Glomerular endothelial cell (primary cell): ENCODE results near the gene DDRGK1. TPM values are rescaled to one million over a fixed set of nuclear protein-coding genes. Genes with fewer than 3 reads are reported as not detected.
"Not testable (repeated sequence)": the region's sequence is repeated elsewhere in the genome, so short reads cannot be mapped to it uniquely, and the experiment has no call there.

Experiments used
- DNase-seq: peaks from one replicate; pipeline ENCODE4 v3.0.0-alpha.2; 2011; ENCODE audit warnings: low read depth, low spot score; ENCODE audit errors: extremely low read depth
- total RNA-seq: library from RNA; depleted of rRNA; stranded (reverse); fragments of >200 nt; gene quantifications from 2 replicates; pipeline ENCODE4 v1.2.3, GENCODE V29; 2015

The DDRGK1 gene
- total RNA-seq, 1 donor from 2014 or later = 82.0 TPM

DNA sequence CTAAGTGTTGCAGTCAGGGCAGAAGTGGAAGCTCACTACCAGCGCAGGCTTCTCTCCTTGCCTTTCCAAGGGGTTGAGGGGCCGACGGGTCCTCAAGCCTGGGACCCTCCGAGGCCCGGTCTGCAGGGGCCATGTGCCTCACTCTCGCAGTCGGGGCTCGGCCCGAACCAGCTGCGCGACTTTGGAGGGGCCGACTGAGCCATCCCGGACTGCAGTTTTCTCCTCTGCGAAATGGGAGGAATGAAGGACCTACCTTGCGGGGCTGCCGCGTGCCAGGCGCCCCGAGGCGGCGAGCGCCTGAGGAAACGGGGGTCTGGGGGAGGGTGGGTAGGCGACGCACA is 36.8 kb downstream of the DDRGK1 start:
- DNase-seq = no peak

DNA sequence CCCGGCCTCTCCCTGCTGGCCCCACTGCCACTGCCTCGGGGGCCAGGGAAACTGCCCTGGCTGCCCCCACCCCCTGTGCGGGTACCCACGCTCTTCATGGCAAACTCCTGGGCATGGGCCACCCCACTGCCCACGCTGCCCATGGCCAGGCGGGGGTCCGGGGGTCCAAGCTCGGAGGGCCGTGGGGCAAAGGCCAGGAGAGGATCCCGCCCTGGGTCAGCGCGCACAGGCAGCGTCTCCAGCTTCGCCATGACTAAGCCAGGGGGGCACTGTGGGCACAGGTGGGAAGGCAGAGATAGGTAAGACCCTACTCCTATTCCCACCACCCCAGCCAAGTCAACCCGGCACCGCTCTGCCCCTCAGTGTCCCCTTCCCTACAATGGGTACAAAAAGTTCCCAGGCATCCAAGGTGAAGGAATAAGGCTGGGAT is 37.6 kb downstream of the DDRGK1 start:
- no peak for DNase-seq

DNA sequence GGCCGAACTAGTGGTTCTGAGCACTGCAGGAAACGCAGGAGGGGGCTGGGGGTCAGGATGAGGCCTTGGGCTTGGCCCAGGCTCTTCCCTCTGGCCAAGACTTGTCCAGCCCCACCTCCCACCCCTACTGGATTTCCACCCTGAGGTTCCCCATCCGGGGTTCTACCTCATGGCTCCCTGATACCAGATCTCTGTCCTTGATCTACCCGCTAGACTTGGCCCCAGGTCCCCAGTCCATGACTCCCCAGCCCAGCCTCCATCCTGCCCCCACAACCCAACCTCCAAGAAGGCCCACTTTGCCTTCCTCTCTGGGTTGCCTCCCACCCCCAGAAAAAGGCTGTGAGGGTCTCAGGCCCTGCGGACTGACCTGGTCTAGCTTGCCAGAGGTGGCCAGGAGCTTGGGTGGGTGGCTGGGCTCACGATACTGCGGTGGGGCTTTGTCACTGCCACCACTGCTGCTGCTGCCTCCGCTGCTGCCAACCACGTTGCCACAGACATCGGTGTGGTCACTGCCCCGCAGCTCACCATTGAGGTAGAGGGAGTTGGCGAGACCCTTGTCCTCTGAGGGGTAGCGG is 38.1 kb downstream of the DDRGK1 start:
- no peak for DNase-seq

DNA sequence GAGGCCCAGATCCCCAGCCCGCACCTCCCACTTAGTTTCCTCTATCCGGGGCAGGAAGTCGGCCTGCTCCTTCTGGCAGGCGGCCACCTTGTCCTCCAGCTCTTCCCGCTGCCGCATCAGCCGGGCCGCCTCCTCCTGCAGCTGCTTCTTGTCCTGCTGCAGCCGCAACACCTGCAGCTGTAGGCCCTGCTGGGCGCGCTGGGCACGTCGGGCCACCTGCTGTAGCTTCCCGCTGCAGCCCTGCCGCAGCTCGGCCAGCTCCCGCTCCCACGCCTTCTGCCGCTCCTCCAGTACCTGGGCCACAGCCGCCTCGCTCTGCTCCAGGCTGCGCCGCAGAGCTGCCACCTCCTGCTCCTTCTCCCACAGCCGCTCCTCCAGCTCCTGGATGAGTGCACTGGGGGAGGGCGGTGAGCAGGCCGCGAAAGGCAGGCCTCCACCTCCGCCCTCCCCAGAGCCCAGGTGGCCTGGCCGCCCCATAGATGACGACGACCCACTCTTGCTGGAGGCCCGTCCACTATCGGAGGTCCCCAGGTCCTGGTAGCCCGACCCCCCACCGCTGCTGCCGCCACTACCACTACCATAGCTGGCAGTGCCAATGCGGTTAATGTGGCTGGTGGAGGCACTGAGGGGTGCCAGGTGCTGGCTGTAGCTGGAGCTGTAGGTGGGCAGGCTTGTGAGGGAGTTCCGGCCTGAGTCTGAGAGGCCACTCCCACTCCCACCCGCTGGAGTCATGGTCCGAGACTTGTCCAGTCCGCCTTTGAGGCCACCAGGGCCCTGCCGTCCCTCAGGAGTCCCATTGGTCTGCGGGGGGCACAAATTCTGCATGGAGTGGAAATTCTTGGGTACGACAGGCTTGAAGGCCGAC is 38.8 kb downstream of the DDRGK1 start:
- no peak for DNase-seq

DNA sequence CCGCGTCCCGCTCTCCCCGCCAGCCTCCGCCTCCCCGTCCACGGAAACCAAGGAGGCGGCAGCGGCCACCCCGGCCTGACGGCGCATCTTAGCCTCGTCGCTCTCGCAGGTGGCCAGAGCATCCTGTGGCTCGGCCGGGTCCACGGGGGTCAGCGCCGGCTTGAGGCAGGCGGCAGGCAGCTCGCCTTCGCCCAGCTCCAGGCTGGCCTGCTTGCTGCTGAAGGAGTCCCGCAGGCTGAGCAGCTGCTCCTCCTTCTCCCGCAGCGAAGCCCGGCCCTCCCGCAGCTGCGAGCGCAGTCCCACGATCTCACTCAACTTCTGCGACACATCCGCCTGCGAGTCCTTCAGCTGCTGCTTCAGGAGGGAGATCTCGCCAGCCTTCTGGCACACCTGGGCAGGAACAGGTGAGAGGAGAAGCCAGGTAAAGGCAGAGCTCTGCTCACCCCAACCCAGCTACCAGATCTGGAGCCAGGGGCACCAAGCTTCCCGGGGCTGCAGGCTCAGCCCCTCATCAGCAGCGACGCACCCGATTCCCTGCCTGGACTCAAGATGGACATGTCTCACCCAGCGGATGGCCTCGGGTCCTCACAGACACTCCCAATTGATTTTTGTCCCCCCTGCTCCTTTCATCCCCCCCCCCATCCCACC is 39.6 kb downstream of the DDRGK1 start:
- DNase-seq = no peak

DNA sequence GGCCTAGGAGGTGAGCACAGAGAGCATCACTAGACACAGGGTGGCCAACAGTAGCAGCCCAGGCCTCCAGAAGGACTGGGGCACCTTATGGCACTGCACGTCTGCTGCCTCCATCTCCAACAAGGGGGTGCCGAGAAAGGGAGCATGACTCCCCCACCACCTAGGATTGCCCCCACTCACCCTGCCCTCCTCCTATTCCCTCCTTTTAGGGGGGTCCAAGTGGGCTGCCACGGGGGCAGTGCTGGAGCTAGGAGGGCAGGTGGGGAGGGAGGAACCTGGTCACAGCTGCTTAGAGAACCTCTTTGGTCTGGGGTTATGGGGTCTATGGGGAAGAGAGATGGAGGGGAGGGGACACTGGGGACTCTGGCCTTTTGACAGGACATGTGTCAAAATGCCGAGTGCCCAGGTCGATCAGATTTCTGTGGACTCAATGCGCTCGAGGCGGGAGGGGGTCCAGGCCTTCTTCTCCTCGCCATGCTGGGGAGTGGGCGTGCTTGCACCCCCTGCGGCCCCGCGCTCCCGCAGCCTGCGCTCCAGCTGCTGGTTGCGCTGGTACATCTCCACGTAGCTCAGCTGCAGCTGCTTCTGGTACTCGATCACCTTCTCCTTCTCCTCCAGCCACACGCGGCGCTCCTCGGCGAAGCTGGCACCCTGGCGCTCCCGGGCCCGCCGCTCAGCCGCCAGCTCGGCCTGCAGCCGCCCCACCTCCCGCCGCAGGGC is 40.3 kb downstream of the DDRGK1 start:
- no peak for DNase-seq

DNA sequence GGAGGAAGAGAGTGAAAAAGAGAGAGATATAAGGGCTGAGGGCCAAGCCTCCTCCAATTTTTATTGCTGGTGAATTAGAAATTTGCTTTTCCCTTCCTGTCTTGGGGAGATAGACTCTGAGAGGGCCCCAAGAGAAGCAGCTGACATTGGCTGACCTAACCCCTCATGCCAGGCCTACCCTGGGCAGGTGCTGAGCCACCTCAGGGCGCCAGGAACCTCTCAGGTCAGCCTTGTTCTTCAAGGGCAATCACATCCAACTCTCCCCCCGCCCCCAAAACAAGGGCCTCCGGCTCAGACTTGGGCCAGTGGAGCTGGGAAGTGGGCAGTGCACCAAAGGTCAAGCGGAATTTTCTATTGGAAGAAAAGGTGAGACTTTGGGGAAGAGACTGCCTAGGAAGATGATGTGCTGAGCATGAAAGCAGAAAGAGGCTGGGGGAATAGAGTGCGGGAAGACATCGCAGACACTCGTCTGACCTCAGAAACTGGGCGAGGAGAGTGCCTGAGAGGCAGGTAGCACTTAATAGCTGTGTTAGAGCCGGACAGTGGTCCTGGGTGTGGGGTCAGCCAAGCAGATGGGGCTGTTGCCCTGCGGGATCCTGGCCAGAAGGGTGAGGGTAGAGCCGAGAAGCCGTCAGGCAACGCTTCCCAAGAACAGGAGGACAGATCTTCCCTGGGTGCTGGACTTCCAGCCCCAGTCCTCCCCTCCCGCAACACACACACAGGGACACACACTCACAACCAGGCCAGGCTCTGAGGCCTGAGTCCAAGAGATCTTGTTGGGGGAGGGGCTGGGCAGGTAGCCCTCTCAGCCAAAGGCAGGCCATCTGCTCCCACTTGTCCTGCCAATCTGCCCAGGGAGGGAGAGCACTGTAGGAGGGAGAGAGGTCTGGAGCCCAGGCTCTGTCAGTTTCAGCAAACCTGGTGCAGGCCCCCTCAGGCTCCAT is 41.1 kb downstream of the DDRGK1 start:
- DNase-seq = no peak

DNA sequence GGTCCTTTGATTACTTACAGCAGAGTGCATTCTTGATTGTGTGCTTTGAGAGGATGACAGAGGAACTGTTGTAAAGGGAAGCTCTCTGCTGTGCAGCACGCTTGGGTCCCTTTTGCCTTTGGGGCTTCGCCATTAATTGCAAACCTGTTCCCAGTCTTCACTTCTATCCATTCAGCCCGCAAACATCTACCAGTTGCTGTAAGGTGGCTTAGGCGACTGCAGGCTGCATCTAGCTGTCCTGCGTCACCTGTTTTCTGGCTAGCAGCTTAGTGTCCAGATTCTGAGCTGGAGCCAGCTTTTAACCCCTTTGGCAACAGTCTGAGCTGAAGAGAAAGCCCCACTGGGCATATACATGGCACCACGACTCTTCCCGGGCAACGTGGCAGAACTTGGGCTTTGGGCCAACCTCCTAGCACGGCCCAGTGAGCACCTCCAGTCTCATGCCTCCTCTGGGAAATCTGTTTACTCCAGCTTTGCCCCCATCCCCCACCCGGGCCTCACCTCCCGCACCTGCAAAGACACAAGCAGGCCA is 42.3 kb downstream of the DDRGK1 start:
- DNase-seq = no peak

DNA sequence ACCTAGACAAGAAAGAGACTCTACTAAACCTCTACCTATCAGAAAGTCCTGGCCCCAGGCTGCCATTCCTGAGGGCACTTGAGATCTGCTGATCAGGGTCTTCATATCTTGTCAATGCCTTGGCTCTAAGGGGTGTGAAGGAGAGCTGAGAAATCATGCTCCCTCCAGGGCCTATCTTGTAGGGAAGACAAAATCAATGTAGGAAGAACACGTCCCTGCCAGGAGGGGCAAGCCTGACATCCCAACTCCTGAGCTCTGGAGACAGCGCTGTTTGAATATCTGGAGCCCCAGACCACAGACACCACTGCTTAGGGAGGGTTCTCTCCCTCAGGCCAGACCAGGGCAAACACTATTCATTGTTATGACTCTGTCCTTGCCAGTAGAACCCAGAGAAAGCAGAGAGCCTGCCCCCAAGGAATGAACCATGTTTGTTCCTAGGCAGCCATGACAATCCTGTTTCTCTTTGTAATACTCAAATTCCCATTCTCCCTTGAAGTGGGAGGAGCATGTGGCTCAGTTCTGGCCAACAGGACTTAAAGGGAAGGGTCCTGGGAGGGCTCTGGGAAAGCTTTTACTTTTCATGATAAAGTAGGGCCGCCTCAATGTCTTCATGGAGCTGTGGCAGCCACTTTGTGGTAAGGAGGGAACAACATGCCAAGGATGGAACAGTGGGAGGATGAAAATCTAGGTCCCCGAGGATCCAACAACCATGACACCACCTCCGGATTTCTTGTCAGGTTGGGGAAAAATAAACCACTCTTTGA is 43.0 kb downstream of the DDRGK1 start:
- DNase-seq = no peak

DNA sequence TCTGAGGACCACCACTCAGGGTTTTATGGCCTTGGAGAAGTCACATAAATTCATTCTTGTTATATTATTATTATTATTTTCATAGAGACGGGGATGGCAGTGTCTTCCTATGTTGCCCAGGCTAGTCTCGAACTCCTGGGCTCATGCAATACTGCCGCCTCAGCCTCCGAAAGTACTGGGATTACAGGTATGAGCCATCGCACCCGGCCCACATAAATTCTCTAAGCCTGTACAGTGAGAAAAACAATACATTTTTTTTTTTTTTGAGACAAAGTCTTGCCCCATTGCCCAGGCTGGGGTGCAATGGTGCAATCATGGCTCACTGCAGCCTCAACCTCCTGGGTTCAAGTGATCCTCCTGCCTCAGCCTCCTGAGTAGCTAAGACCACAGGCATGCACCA is 44.1 kb downstream of the DDRGK1 start:
- DNase-seq = no peak

DNA sequence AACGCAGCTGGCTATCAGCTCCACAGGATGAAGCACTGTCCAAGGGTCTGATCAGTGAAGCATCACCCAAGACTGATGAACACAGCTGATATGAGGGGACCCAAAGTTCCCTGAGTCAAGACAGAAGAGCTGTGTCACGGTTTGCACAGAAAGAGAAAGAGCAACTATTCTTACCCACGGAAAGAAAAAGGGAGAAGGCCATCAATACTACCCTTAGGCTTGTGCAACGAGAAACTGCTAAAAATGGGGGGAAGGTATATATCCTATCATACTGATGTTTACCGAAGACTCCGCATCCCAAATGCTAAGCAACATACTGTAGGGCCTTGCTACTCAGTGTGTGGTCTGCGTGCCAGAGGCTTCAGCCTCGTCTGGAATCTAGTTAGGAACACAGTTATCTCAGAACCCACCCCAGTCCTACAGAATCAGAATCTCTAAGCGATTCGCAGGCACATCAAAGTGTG is 45.5 kb downstream of the DDRGK1 start:
- DNase-seq = no peak

DNA sequence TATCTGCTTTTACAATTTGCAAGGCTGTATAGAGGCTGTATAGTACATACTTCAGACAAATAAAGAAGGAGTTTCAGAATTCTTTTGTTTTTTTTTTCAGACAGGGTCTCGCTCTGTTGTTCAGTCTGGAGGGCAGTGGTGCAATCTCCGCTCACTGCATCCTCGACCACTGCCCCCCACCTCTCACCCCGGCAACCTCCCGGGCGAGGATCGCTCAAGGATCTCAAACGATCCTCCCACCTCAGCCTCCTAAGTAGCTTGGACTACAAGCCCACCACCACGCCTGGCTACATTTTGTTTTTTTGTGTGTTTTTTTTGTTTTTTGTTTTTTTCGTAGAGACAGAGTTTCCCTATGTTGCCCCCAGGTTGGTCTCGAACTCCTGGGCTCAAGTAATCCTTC is 46.7 kb downstream of the DDRGK1 start:
- DNase-seq = no peak

DNA sequence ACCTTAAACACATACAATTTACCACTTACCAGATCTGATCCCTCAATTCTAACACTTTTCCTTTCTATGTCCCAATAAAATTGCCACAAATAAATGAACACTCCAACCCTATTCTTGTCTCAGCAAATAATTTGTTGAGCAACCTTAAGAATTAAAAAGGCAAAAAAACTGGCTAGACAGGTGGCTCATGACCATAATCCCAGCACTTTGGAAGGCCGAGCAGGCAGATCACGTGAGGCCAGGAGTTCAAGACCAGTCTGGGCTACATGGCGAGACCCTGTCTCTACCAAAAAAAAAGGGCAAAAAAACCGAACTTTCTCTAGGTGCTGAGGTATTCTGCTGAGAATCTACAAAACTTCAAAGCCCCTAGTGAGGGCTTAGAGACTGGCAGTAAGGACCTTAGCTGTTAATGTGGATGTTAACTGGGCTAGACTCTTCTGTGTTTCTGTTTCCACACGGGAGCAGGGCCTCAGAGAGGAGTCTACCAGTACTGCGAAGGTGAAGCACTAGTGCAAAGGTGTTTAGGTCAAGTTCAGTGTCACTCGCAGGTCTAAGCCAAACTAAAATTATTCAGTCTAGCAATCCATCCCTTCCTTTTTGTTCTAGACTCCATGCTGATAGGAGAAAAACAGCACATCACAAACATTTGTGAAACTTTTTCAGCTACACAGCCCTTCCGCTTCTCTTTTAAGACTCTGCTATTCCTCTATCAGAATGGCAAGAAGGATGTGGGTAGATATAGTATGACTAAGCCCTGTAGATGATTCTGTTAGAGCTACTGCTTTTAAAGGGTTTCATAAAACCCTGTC is 47.5 kb downstream of the DDRGK1 start:
- no peak for DNase-seq

DNA sequence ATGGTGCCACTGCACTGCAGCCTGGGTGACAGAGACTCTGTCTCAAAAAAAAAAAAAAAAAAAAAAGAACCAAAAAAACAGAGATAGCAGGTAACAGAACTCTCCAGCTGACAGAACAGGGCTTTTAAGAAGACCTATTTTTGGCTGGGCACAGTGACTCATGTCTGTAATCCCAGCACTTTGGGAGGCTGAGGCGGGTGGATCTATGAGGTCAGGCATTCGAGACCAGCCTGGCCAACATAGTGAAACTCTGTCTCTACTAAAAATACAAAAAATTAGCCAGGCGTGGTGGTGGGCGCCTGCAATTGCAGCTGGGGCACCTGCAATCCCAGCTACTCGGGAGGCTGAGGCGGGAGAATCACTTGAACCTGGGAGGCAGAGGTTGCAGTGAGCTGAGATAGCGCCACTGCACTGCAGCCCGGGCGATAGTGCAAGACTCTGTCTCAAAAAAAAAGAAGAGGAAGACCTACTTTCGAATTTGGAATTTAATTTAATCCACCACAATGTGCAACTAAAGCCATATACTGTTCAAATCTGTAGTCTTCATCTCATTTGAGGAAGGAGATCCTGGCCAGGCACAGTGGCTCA is 52.3 kb downstream of the DDRGK1 start:
- DNase-seq = not testable (repeated sequence)

DNA sequence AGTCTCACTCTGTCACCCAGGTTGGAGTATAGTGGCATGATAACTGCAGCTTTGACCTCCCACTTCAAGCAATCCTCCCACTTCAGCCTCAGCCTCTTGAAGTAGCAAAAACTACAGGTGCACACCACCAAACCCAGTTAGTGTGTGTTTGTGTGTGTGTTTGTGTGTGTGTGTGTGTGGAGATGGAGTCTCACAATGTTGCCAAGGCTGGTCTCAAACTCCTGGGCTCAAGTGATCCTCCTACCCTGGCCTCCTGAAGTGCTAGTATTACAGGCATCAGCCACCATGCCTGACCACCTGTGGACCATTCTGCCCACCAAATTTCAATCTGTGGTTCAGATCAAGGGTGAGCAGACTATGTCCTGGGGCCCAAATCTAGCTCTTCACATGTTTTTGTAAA is 53.6 kb downstream of the DDRGK1 start:
- DNase-seq = no peak

DNA sequence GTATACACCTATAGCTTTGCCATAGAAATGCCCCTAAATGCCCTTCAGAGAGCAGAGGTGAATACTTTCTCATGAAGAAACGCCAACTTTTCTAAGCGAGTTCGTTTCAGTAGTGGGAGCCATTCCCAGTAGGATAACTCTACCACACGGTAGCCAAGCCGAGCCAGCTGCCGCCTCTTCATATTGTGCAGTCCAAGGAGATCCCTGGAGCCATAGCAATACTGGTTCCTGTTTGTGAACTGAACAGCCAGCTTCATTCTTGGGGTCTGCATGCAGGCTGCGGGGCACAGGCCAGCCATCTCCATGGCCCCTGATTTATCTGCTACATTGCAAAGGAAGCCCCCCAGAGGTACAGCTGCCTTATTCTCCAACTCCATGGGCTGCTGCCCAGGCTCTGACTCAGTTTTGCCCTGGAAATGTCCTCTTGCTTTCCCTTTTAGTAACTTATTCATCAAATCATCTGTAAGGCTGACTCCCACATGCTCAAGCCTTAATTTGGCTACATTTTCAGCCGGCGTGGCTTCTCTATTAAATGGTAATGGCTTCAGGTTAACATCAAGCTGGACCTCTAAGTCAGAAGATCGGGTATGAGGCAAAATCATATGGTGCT is 57.6 kb downstream of the DDRGK1 start:
- no peak for DNase-seq

DNA sequence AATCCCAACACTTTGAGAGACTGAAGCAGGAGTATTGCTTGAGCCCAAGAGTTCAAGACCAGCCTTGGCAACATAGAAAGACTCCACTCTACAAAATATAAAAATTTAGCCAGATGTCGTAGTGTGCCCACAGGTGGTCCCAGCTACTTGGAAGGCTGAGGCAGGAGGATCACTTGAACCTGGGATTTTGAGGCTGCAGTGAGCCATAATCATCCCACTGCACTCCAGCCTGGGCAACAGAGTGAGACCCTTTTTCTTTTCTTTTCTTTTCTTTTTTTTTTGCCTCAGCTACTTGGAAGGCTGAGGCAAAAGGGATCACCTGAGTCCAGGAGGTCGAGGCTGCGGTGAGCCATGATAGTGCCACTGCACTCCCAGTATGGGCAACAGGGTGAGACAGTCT is 62.7 kb downstream of the DDRGK1 start:
- no peak for DNase-seq
